HT-29 (cell line): ENCODE data around the gene FOXL3. TPM values are rescaled to one million over a fixed set of nuclear protein-coding genes. Genes with fewer than 3 reads are reported as not detected.
A peak's percentile ranks its signal among the peaks of the same experiment; 100 is the strongest.
"Not testable (repeated sequence)": the region's sequence is repeated elsewhere in the genome, so short reads cannot be mapped to it uniquely, and the experiment has no call there.

Experiments
- DNase-seq: peaks from one replicate; pipeline ENCODE4 v3.0.0-alpha.2; 2015; ENCODE audit warnings: low spot score
- total RNA-seq: library from RNA; depleted of rRNA; stranded (reverse); fragments of >200 nt; shearing (Covaris generic); gene quantifications from 2 replicates; pipeline ENCODE4 v1.2.3, GENCODE V29; 2014

FOXL3 gene
- total RNA-seq, 1 experiment from 2014 or later, result not detected

GRCh38 chr7:320297-320696 is 30.3 kb downstream of the FOXL3 start:
- DNase-seq, result no peak

GRCh38 chr7:322111-322671 is 32.2 kb downstream of the FOXL3 start:
- DNase-seq, result peak; percentile 83

GRCh38 chr7:322708-323111 is 32.7 kb downstream of the FOXL3 start:
- no peak for DNase-seq

- DNase-seq, result no peak
These were observed 33.4 kb downstream of the FOXL3 start for GRCh38 chr7:323410-323809.

- no peak for DNase-seq
These were observed 34.0 kb downstream of the FOXL3 start for GRCh38 chr7:324011-324410.

DNA sequence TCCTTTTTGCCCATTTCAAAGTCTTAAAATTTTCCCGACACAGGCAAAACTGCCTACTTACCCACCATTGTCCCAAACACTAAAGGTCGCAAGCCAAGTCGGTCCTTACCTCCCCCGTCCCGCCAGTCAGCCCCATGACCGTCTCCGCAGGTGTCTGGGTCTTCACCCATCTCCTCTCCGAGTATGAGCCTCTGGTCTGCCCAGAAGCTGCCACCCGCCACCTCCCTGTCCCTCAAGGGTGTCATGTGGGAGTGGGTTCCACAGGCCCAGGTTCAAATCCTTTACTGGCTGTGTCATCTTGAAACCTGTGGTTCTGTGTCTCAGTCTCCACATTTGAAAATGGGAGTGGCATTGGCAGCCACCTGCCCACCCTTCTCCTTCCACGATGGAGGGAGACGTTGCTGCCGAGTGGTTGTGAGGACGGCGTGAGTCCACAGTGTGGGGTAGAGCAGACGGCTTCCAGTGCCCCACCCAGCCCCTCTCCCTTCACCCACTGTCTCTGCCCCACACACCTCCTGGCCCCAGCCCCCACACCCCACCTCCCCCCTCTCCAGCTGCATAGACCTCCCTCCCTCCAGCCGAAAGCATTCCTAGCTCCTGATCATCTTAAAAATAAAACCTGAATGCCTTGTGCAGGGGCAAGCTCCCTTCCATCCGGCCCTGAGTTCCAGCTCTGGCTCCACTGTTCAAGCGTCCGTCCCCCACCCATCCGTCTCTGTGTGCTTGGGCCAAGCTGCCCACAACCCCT is 35.3 kb downstream of the FOXL3 start:
- no peak for DNase-seq

DNA sequence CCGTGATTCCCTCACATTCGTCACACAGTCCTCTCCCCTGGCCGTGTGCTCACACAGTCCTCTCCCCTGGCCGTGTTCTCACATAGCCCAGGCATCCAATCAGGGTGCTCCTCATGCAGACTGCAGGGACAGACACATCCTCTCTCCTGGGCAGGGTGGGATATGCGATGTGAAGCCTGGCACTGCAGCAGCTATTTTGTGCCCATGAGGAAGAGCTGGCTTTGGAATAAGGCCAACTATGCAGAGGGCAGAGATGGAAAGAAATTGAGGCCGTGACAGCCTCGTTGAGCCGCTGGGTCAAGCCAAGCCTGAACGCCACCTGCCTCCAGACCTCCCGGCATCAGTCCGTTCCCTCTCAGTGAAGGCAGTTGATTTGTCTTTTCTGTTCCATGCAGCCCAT is 35.8 kb downstream of the FOXL3 start:
- DNase-seq, result no peak

GRCh38 chr7:326273-326672 is 36.3 kb downstream of the FOXL3 start:
- no peak for DNase-seq

DNA sequence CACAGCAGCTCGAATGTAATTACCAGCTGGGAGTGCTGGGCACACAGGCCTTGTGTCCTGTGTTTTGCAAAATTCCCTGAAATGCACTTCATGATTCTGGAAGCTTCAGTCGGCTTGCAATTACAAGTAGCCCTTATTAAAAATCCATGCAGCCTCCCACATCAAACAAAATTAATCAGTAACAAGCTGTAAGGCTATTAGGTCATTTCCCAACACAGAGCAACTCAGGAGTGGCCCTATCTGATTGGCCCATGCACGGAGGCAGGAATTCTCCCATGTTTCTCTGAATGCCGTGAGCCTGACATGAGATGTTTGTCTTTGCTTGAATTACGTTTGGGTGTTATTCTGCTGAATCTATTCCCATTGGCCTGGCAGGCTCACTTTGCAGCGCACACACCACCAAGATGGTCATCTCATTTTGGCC is 36.9 kb downstream of the FOXL3 start:
- DNase-seq, result peak; percentile 54

GRCh38 chr7:327233-327931 is 37.4 kb downstream of the FOXL3 start:
- no peak for DNase-seq

GRCh38 chr7:327991-328702 is 38.2 kb downstream of the FOXL3 start:
- DNase-seq, result no peak

- peak; percentile 61 for DNase-seq
These were observed 39.8 kb downstream of the FOXL3 start for GRCh38 chr7:329691-330281.

GRCh38 chr7:330511-331230 is 40.7 kb downstream of the FOXL3 start:
- DNase-seq, result no peak

- DNase-seq, result no peak
These were observed 42.1 kb downstream of the FOXL3 start for GRCh38 chr7:332020-332517.

GRCh38 chr7:332646-333392 is 42.8 kb downstream of the FOXL3 start:
- peak; percentile 81 for DNase-seq

- DNase-seq, result peak; percentile 61
These were observed 43.4 kb downstream of the FOXL3 start for GRCh38 chr7:333393-333764.

- DNase-seq, result no peak
These were observed 44.8 kb downstream of the FOXL3 start for GRCh38 chr7:334618-335357.

DNA sequence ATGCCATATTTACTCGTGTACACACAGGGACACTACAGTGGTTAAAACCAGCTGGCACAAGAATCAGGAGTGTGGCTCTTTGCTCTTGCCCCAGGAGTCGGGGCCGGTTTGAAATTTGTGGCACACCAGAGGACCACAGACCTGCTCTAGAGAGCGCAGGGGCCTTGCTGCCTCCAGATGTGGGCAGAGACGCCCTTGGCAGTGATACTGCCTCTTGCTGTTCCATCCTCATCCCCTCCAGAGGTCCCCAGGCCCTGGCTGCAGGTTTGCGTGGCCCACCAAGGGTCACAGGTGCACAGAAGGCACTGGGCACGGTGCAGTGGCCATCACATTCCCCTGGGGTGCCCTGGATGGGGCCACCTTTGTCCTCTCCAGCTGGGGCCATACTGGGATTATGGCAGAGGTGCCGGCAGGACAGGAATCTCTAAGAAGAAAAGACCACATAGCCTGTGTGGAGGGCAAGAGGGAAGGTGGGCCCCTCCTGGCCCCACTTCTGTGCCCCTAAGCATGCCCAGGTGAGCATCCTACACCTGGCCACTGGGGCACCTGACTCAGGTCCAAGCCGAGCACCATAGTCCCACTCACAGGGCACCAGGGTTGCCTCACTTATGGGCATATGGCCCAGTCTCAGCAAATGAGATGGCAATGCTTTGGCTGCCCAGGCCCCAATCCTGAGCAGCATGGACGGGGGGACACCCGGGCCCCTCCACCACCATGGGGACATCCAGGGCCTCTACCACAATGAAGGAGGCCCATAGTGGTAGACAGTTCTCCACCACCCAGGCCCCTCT is 45.6 kb downstream of the FOXL3 start:
- DNase-seq, result no peak

- not testable (repeated sequence) for DNase-seq
These were observed 46.2 kb downstream of the FOXL3 start for GRCh38 chr7:336149-336533.
